SK-N-SH (cell line): ENCODE results near the gene EFCAB3.

ENCODE experiments used
- CHD2 ChIP-seq: fragments of 150-350 bp; IDR thresholded peaks from 2 replicates; pipeline ENCODE4 v1.6.1; 2018; ENCODE audit warnings: low read length; ENCODE audit not compliant: partially characterized antibody
- CTCF ChIP-seq: fragments of 200-600 bp; sonication (generic); IDR thresholded peaks from 2 replicates; pipeline ENCODE4 v1.6.1; 2017; ENCODE audit warnings: antibody characterized with exemption, mild to moderate bottlenecking, moderate library complexity
- FOXJ3 ChIP-seq: sonication (generic); formaldehyde crosslinking; IDR thresholded peaks from 2 replicates; pipeline ENCODE4 v1.5.1; 2020; ENCODE audit warnings: mild to moderate bottlenecking, missing genetic modification reagents
- FOXM1 ChIP-seq: IDR thresholded peaks from 2 replicates; pipeline ENCODE4 v1.4.0; 2012; ENCODE audit warnings: low read depth, mild to moderate bottlenecking
- POLR2AphosphoS5 ChIP-seq: IDR thresholded peaks from 2 replicates; pipeline ENCODE4 v1.6.1; 2012; ENCODE audit warnings: low read depth, low read length
- RAD21 ChIP-seq: IDR thresholded peaks from 2 replicates; pipeline ENCODE4 v1.6.1; 2012; ENCODE audit warnings: mild to moderate bottlenecking, low read length

DNA sequence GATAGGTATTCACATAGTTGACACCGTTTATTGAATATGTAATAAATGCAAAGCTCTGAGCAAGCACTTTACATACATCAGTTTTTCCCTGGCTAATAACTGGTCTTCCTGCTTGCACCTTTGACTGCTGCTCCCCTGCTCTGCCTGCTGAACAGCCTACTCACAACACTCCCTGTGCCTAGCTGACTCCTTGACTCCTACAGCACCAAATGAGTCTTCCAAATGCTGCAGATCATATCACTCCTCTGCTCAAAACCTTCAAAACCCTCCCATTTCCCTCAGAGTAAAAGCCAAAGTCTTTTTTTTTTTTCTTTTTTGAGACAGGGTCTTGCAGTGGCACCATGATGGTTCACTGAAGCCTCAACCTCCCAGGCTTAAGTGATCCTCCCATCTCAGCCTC, 18.5 kb downstream of the EFCAB3 start:
- no peak for TF ChIP-seq POLR2AphosphoS5
- TF ChIP-seq CTCF: no peak
- no peak for TF ChIP-seq RAD21
- no peak for TF ChIP-seq FOXJ3
- no peak for TF ChIP-seq FOXM1
- TF ChIP-seq CHD2: no peak
